Mesenchymal stem cell (in vitro differentiated cells and primary cell): Measurements from ENCODE around the gene LMF1.
"Not testable (repeated sequence)": the region's sequence is repeated elsewhere in the genome, so short reads cannot be mapped to it uniquely, and the experiment has no call there.

Source experiments
- DNase-seq: peaks from one replicate; pipeline ENCODE4 v3.0.0-alpha.2; 2013
- H2AFZ ChIP-seq: one replicate; pipeline ENCODE4 v1.6.1; 2013; ENCODE audit warnings: low read depth, mild to moderate bottlenecking, control low read depth, inconsistent platforms, low read length, moderate library complexity
- H2AK5ac ChIP-seq: 2 replicates; pipeline ENCODE4 v1.6.1; 2013; ENCODE audit warnings: low read length, moderate library complexity, mild to moderate bottlenecking, inconsistent platforms; ENCODE audit not compliant: severe bottlenecking
- H2BK120ac ChIP-seq: one replicate; pipeline ENCODE4 v1.6.1; 2013; ENCODE audit warnings: low read depth, mild to moderate bottlenecking, inconsistent platforms, low read length, moderate library complexity
- H2BK12ac ChIP-seq, 2 experiments: one replicate each; pipeline ENCODE4 v1.6.1; 2013; ENCODE audit warnings: inconsistent platforms in 2 of 2, low read length in 2 of 2, mild to moderate bottlenecking in 2 of 2, moderate library complexity in 2 of 2, control low read depth in 1 of 2
- H2BK15ac ChIP-seq: one replicate; pipeline ENCODE4 v1.6.1; 2013; ENCODE audit warnings: mild to moderate bottlenecking, low read depth, inconsistent platforms; ENCODE audit not compliant: poor library complexity, severe bottlenecking
- H2BK5ac ChIP-seq: 2 replicates; pipeline ENCODE4 v1.6.1; 2013; ENCODE audit warnings: low read depth, mild to moderate bottlenecking, low read length, control low read depth, inconsistent platforms; ENCODE audit not compliant: poor library complexity, severe bottlenecking
- H3K14ac ChIP-seq, 2 experiments: one replicate each; pipeline ENCODE4 v1.6.1; 2013; ENCODE audit warnings: inconsistent platforms in 2 of 2, low read length in 2 of 2, control low read depth in 1 of 2, mild to moderate bottlenecking in 1 of 2, moderate library complexity in 1 of 2
- H3K18ac ChIP-seq, 2 experiments: one replicate each; pipeline ENCODE4 v1.6.1; 2013; ENCODE audit warnings: inconsistent platforms in 2 of 2, low read length in 2 of 2, control low read depth in 1 of 2, low read depth in 1 of 2, mild to moderate bottlenecking in 1 of 2
- H3K23ac ChIP-seq, 2 experiments: one replicate each; pipeline ENCODE4 v1.6.1; 2013; ENCODE audit warnings: inconsistent platforms in 2 of 2, low read length in 2 of 2, mild to moderate bottlenecking in 2 of 2, moderate library complexity in 2 of 2, control low read depth in 1 of 2
- H3K27ac ChIP-seq: 2 replicates; pipeline ENCODE4 v1.5.1; 2013; ENCODE audit warnings: mild to moderate bottlenecking, moderate library complexity, low read length, control low read depth, inconsistent platforms; ENCODE audit not compliant: poor library complexity, severe bottlenecking
- H3K27me3 ChIP-seq, 2 experiments: 2 replicates each; pipeline versions ENCODE4 v1.6.1 to v1.7.0; 2013; ENCODE audit warnings: low read length in 2 of 2, mild to moderate bottlenecking in 2 of 2, moderate library complexity in 2 of 2, control low read depth in 1 of 2, inconsistent platforms in 1 of 2; ENCODE audit not compliant: control insufficient read depth in 1 of 2, insufficient read depth in 1 of 2
- H3K36me3 ChIP-seq, 2 experiments: 2 replicates each; pipeline versions ENCODE4 v1.6.1 to v1.7.0; 2013; ENCODE audit warnings: low read length in 2 of 2, control low read depth in 1 of 2, inconsistent platforms in 1 of 2, low read depth in 1 of 2, mild to moderate bottlenecking in 1 of 2; ENCODE audit not compliant: insufficient read depth in 2 of 2, control insufficient read depth in 1 of 2
- H3K4ac ChIP-seq, 2 experiments: one replicate each; pipeline ENCODE4 v1.6.1; 2013; ENCODE audit warnings: inconsistent platforms in 2 of 2, low read length in 2 of 2, mild to moderate bottlenecking in 2 of 2, moderate library complexity in 2 of 2, control low read depth in 1 of 2, low read depth in 1 of 2
- H3K4me1 ChIP-seq: 2 replicates; pipeline ENCODE4 v1.6.1; 2013; ENCODE audit warnings: low read depth, low read length, control low read depth; ENCODE audit not compliant: control insufficient read depth, insufficient read depth
- H3K4me2 ChIP-seq: 2 replicates; pipeline ENCODE4 v1.6.1; 2013; ENCODE audit warnings: low read length, mild to moderate bottlenecking, inconsistent platforms; ENCODE audit not compliant: poor library complexity, severe bottlenecking
- H3K4me3 ChIP-seq, 2 experiments: 2 replicates each; pipeline versions ENCODE4 v1.5.1 to v1.7.0; 2013; ENCODE audit warnings: low read length in 2 of 2, mild to moderate bottlenecking in 2 of 2, control low read depth in 1 of 2, low read depth in 1 of 2; ENCODE audit not compliant: insufficient read depth in 1 of 2
- H3K79me1 ChIP-seq: replicated peaks from 2 replicates; pipeline ENCODE4 v1.6.1; 2013; ENCODE audit warnings: mild to moderate bottlenecking, control low read depth, low read length, inconsistent platforms; ENCODE audit not compliant: poor library complexity, severe bottlenecking
- H3K9ac ChIP-seq: 2 replicates; pipeline ENCODE4 v1.7.0; 2013; ENCODE audit warnings: mild to moderate bottlenecking, low read length, moderate library complexity
- H3K9me3 ChIP-seq: 2 replicates; pipeline ENCODE4 v1.7.0; 2013; ENCODE audit warnings: mild to moderate bottlenecking, low read length; ENCODE audit not compliant: control insufficient read depth
- H4K8ac ChIP-seq: one replicate; pipeline ENCODE4 v1.6.1; 2013; ENCODE audit warnings: inconsistent platforms, mild to moderate bottlenecking, low read length, moderate library complexity
- H4K91ac ChIP-seq: one replicate; pipeline ENCODE4 v1.6.1; 2013; ENCODE audit warnings: mild to moderate bottlenecking, low read length, inconsistent platforms
- WGBS: methylation state at CpG from one replicate; pipeline ENCODE4 v1.1.7; 2013; ENCODE audit warnings: mixed read lengths; 5-methylcytosine and 5-hydroxymethylcytosine counted together

Gene LMF1

DNA sequence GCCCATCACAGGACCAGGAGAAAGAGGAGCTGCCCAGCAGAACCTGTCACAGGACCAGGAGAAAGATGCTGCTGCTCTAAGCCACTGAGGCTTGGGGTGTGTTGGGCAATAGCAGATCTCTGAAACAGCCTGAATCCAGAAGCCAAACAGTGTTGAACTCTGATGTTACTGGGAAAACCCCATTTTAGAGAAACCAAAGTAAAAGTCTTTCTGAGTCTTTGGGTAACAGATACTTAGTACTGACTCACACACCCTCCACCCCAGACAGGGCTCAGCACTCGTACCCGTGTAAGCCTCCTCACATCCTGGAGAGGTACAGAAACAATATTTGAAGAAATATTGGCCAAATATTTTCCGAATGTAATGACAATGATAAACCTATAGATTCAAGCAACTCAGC, 87.4 kb downstream of the LMF1 start:
- H3K79me1 ChIP-seq = no peaks in the 10 kb centered on the region
- H2BK15ac ChIP-seq = no peak overlapping the region
- H3K14ac ChIP-seq = no peak overlapping the region
- H3K9ac ChIP-seq = no peak overlapping the region
- H3K4me1 ChIP-seq = no peaks in the 10 kb centered on the region
- no peaks in the 10 kb centered on the region for H3K27me3 ChIP-seq
- H4K91ac ChIP-seq = no peak overlapping the region
- peaks cover 5 to 10% of the 10 kb centered on the region in 2 experiments for H3K36me3 ChIP-seq
- no peak overlapping the region for H2AFZ ChIP-seq
- no peak overlapping the region for H2BK5ac ChIP-seq
- no peak overlapping the region for H3K4ac ChIP-seq
- no peak overlapping the region for H2BK120ac ChIP-seq
- H3K27ac ChIP-seq = no peak overlapping the region
- no peak overlapping the region for H4K8ac ChIP-seq
- no peak overlapping the region for H3K4me2 ChIP-seq
- H3K9me3 ChIP-seq = peaks cover 29% of the 10 kb centered on the region
- no peak overlapping the region for H2AK5ac ChIP-seq
- no peak overlapping the region for H2BK12ac ChIP-seq
- no peak overlapping the region for H3K4me3 ChIP-seq
- WGBS = 80% methylated on average over 1 of the region's 3 CpGs
- no peak for DNase-seq
- no peak overlapping the region for H3K18ac ChIP-seq
- H3K23ac ChIP-seq = no peak overlapping the region

DNA sequence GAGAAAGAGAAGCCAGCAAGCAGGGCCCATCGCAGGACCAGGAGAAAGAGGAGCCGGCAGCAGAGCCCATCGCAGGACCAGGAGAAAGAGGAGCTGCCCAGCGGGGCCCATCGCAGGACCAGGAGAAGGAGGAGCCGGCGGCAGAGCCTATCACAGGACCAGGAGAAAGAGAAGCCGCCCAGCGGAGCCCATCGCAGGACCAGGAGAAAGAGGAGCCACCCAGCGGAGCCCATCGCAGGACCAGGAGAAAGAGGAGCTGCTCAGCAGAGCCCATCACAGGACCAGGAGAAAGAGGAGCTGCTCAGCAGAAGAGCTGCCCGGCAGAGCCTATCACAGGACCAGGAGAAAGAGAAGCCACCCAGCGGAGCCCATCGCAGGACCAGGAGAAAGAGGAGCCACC, 88.1 kb downstream of the LMF1 start:
- H3K4me1 ChIP-seq, H3K27me3 ChIP-seq, H3K27ac ChIP-seq, H2AK5ac ChIP-seq, H3K9ac ChIP-seq, DNase-seq, H2BK5ac ChIP-seq, H4K8ac ChIP-seq, H3K4ac ChIP-seq, H3K79me1 ChIP-seq, H3K4me3 ChIP-seq, H3K14ac ChIP-seq, H3K23ac ChIP-seq, H2BK120ac ChIP-seq, H3K18ac ChIP-seq, H2AFZ ChIP-seq, H2BK15ac ChIP-seq, H4K91ac ChIP-seq, H2BK12ac ChIP-seq, H3K4me2 ChIP-seq: not testable (repeated sequence)
- Histone ChIP-seq H3K36me3 (peaks cover 1 to 10% of the 10 kb centered on the region in 2 experiments), H3K9me3 (peaks cover 29% of the 10 kb centered on the region)
- WGBS = 90% methylated on average over 15 of the region's 15 CpGs

DNA sequence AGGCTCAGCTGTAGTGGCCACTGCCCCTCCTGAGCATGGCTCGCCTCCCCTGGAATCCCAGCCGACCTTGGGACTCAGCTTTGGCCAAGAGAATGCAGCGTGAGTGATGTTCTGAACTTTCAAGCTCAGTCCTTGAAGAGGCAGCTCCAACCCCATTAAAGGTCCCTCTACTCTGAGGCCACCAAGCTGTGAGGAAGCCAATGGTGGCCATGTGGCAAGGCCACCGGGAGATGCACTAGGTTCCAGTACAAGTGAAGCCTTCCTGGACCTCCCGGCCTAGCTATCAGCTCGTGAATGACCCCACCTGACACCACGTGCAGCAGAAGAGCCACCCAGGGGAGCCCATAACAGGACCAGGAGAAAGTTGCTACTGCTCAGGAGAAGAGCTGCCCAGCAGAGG, 88.5 kb downstream of the LMF1 start:
- Histone ChIP-seq H2BK5ac (no peak overlapping the region), H3K23ac (no peak overlapping the region), H2BK12ac (no peak overlapping the region), H3K9ac (no peak overlapping the region), H3K4me3 (no peak overlapping the region), H3K36me3 (peaks cover 0 to 10% of the 10 kb centered on the region in 2 experiments), H2BK120ac (no peak overlapping the region), H3K27me3 (no peaks in the 10 kb centered on the region), H2BK15ac (no peak overlapping the region), H3K27ac (no peak overlapping the region), H4K91ac (no peak overlapping the region), H3K79me1 (no peaks in the 10 kb centered on the region), H2AFZ (no peak overlapping the region), H3K18ac (no peak overlapping the region), H3K14ac (no peak overlapping the region), H3K4me2 (no peak overlapping the region), H3K4ac (no peak overlapping the region), H2AK5ac (no peak overlapping the region), H4K8ac (no peak overlapping the region), H3K4me1 (no peaks in the 10 kb centered on the region), H3K9me3 (peaks cover 29% of the 10 kb centered on the region)
- DNase-seq = no peak
- WGBS = 80% methylated on average over 7 of the region's 7 CpGs

DNA sequence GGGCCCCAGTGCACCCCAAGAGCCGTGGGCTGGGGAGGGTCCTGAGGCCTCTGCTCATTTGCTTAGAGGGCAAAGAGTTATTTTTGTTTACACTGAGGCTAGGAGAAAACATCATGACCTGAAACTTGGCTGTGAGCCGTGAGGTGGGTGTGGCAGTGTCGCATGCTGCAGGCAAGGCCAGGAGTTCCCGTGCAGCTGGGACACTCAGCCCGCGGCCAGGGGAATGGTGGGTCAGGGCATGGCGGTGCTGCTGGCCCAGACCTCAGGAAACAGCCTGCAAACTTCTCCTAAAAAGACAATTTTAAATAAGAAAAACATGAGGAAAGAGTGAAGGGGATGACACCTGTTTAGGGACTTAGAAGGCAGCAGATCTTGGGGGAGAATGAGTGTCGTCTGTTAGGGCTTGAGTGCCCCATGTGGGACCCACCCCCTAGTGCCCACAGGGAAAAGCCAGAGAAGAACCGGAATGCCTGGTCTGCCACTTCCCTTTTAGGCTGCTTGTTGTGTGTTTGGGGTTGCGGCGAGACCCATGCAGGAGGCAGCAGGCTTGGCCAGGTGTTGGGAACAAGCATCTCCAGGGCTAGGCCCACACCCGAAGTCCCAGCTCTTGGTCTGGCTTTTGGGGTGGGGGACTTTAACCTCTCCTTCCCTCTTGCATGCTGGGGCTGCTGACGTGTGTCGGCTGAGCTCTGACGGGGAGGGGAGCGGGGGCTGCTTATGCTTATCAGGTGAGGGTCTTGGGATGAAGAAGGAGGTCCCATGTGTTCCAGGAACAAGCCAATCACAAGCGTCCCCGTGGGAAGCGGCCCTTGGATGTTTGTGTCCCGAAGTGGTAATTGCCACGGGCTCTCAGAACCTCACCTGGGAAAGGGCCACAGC, 89.3 kb downstream of the LMF1 start:
- no peak overlapping the region for H2BK15ac ChIP-seq
- no peak overlapping the region for H3K4ac ChIP-seq
- H4K8ac ChIP-seq = no peak overlapping the region
- no peak overlapping the region for H2BK12ac ChIP-seq
- no peak overlapping the region for H4K91ac ChIP-seq
- H3K9me3 ChIP-seq = peaks cover 29% of the 10 kb centered on the region
- 86% methylated on average over 19 of the region's 21 CpGs for WGBS
- H2BK120ac ChIP-seq = no peak overlapping the region
- no peak overlapping the region for H3K9ac ChIP-seq
- no peaks in the 10 kb centered on the region for H3K4me1 ChIP-seq
- H3K27ac ChIP-seq = no peak overlapping the region
- no peak overlapping the region for H3K18ac ChIP-seq
- no peaks in the 10 kb centered on the region for H3K79me1 ChIP-seq
- H2AFZ ChIP-seq = no peak overlapping the region
- H2BK5ac ChIP-seq = no peak overlapping the region
- no peak overlapping the region for H3K23ac ChIP-seq
- H3K14ac ChIP-seq = no peak overlapping the region
- no peak for DNase-seq
- no peaks in the 10 kb centered on the region for H3K27me3 ChIP-seq
- no peak overlapping the region for H2AK5ac ChIP-seq
- H3K36me3 ChIP-seq = peaks cover 0 to 10% of the 10 kb centered on the region in 2 experiments
- H3K4me3 ChIP-seq = no peak overlapping the region
- no peak overlapping the region for H3K4me2 ChIP-seq
